Measurements from ENCODE around the gene CLEC2D. TPM values are rescaled to one million over a fixed set of nuclear protein-coding genes. Genes with fewer than 3 reads are reported as not detected.
"Not testable (repeated sequence)": the region's sequence is repeated elsewhere in the genome, so short reads cannot be mapped to it uniquely, and the experiment has no call there.

CLEC2D gene
- total RNA-seq, 4 donors from 2014 or later = 3.4 to 7.5 (median 3.8) TPM

DNA sequence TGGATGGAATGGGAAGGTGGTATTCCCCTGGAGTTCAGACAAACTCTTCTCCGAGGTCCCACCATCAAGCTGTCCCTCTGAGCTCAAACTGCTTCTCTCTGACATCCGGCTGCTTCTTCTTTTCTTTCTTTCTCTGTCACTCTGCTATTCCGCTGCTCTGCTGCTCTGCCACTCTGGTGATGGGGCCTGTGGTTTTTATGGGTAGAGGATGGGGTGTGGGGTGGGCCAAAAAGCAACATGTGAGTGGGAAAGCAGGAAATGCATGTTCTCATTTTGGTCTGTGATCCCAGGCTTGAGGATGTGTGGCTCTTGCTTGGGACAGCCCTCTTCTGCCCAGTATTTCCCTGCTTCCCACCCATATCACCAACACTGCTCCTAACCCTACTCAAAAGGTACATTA is 32.7 kb downstream of the CLEC2D start:
- WGBS = 84% methylated on average over 3 of the region's 3 CpGs
- DNase-seq (ENCODE audit: extremely low spot score) = no peak
- TF ChIP-seq POLR2AphosphoS5 (IDR thresholded peaks at IDR 0.05) (no peak), POLR2A (IDR thresholded peaks at IDR 0.05; ENCODE audit: low read depth) (no peak), EP300 (IDR thresholded peaks at IDR 0.05) (no peak)
- TF ChIP-seq, protein P1, sequence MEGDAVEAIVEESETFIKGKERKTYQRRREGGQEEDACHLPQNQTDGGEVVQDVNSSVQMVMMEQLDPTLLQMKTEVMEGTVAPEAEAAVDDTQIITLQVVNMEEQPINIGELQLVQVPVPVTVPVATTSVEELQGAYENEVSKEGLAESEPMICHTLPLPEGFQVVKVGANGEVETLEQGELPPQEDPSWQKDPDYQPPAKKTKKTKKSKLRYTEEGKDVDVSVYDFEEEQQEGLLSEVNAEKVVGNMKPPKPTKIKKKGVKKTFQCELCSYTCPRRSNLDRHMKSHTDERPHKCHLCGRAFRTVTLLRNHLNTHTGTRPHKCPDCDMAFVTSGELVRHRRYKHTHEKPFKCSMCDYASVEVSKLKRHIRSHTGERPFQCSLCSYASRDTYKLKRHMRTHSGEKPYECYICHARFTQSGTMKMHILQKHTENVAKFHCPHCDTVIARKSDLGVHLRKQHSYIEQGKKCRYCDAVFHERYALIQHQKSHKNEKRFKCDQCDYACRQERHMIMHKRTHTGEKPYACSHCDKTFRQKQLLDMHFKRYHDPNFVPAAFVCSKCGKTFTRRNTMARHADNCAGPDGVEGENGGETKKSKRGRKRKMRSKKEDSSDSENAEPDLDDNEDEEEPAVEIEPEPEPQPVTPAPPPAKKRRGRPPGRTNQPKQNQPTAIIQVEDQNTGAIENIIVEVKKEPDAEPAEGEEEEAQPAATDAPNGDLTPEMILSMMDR (IDR thresholded peaks at IDR 0.05) = no peak

DNA sequence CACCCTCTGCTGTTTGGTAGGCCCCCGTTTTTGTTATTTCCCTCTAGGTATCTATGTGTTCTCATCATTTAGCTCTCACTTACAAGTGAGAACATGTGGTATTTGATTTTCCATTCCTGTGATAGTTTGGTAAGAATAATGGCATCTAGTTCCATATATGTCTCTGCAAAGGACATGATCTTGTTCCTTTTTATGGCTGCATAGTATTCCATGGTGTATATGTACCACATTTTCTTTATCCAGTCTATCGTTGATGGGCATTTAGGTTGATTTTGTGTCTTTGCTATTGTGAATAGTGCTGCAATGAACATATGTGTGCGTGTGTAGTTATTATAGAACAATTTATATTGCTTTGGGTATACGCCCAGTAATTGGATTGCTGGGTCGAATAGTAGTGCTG is 35.0 kb downstream of the CLEC2D start:
- 88% methylated on average over 5 of the region's 5 CpGs for WGBS

More for the DNA sequence above, 32.7 kb downstream of the CLEC2D start:
- Histone ChIP-seq H3K4me1 (peaks cover 0 to 21% (median 5%) of the 10 kb centered on the region in 4 donors), H3K27me3 (no peaks in the 10 kb centered on the region), H3K27ac (replicated peaks in 1 of 4) (no peak overlapping the region), H3K36me3 (no peaks in the 10 kb centered on the region), H3K4me3 (no peak overlapping the region), H3K9me3 (peaks cover 0 to 14% (median under 1%) of the 10 kb centered on the region in 4 donors)
- intact Hi-C loops (cut with DNase I) = no loop called here

DNA sequence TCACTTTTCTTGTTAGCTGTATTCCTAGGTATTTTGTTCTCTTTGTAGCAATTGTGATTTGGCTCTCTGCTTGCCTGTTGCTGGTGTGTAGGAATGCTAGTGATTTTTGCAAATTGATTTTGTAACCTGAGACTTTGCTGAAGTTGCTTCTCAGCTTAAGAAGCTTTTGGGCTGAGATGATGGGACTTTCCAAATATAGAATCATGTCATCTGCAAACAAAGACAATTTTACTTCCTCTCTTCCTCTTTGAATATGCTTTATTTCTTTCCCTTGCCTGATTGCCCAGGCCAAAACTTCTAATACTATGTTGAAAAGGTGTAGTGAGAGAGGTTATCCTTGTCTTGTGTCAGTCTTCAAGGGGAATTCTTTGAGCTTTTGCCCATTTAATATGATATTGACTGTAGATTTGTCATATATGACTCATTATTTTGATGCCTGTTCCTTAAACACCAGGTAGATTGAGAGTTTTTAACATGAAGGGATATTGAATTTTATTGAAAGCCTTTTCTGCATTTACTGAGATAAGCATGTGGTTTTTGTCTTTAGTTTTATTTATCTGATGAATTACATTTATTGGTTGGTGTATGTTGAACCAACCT is 36.7 kb downstream of the CLEC2D start:
- Histone ChIP-seq H3K36me3 (no peaks in the 10 kb centered on the region), H3K4me3 (no peak overlapping the region), H3K4me1 (peaks cover 0 to 7% (median 0%) of the 10 kb centered on the region in 4 donors), H3K27me3 (peaks cover 0 to 3% (median 0%) of the 10 kb centered on the region in 4 donors), H3K27ac (replicated peaks in 1 of 4) (no peak overlapping the region), H3K9me3 (peaks cover 0 to 9% (median 0%) of the 10 kb centered on the region in 4 donors)
- TF ChIP-seq POLR2A (IDR thresholded peaks at IDR 0.05; ENCODE audit: low read depth) = no peak
- no peak for TF ChIP-seq POLR2AphosphoS5 (IDR thresholded peaks at IDR 0.05)
- TF ChIP-seq EP300 (IDR thresholded peaks at IDR 0.05) = no peak
- TF ChIP-seq, protein P1 (IDR thresholded peaks at IDR 0.05) = no peak
- intact Hi-C loops (cut with DNase I) = loop anchor here (5.0 kb wide), 2 partner anchors 74 to 374 kb away; no protein-coding TSS in a partner anchor
- DNase-seq (ENCODE audit: extremely low spot score) = no peak

More for the DNA sequence above, 35.0 kb downstream of the CLEC2D start:
- H3K4me1 ChIP-seq = peaks cover 0 to 15% (median 5%) of the 10 kb centered on the region in 4 donors
- H3K4me3 ChIP-seq; H3K27ac ChIP-seq (replicated peaks in 1 of 4); H3K27me3 ChIP-seq; intact Hi-C loops (cut with DNase I); DNase-seq (ENCODE audit: extremely low spot score); H3K36me3 ChIP-seq; H3K9me3 ChIP-seq: not testable (repeated sequence)

DNA sequence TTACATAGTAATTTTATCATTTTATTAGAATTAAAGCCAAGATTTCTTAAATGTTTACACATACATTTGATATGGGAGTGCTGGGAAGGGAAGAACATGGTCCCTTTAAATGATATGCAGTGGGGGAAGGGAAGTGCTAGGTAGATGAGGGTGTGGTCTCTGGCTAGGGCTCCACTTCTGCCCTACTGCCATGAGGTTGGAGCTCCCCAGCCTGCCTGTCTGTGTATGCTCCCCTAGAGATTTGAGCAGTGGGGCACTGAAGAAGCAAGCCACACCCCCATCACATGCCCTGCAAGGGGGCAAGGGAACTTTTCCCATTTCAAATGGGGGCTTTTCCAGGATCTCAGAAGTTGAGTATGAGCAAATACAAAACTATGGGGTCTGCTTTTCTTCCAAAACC is 37.8 kb downstream of the CLEC2D start:
- intact Hi-C loops (cut with DNase I) = loop anchor here (5.0 kb wide), 2 partner anchors 75 to 375 kb away; no protein-coding TSS in a partner anchor
- peaks cover 0 to 7% (median 0%) of the 10 kb centered on the region in 4 donors for H3K4me1 ChIP-seq
- no peak overlapping the region for H3K4me3 ChIP-seq
- H3K36me3 ChIP-seq = no peaks in the 10 kb centered on the region
- TF ChIP-seq EP300 (IDR thresholded peaks at IDR 0.05) (no peak), POLR2AphosphoS5 (IDR thresholded peaks at IDR 0.05) (no peak), POLR2A (IDR thresholded peaks at IDR 0.05; ENCODE audit: low read depth) (no peak)
- TF ChIP-seq, protein P1 (IDR thresholded peaks at IDR 0.05) = no peak
- H3K27ac ChIP-seq (replicated peaks in 1 of 4) = no peak overlapping the region
- no peak for DNase-seq (ENCODE audit: extremely low spot score)
- peaks cover 0 to 3% (median 0%) of the 10 kb centered on the region in 4 donors for H3K27me3 ChIP-seq
- H3K9me3 ChIP-seq = peaks cover 0 to 2% (median 0%) of the 10 kb centered on the region in 4 donors

DNA sequence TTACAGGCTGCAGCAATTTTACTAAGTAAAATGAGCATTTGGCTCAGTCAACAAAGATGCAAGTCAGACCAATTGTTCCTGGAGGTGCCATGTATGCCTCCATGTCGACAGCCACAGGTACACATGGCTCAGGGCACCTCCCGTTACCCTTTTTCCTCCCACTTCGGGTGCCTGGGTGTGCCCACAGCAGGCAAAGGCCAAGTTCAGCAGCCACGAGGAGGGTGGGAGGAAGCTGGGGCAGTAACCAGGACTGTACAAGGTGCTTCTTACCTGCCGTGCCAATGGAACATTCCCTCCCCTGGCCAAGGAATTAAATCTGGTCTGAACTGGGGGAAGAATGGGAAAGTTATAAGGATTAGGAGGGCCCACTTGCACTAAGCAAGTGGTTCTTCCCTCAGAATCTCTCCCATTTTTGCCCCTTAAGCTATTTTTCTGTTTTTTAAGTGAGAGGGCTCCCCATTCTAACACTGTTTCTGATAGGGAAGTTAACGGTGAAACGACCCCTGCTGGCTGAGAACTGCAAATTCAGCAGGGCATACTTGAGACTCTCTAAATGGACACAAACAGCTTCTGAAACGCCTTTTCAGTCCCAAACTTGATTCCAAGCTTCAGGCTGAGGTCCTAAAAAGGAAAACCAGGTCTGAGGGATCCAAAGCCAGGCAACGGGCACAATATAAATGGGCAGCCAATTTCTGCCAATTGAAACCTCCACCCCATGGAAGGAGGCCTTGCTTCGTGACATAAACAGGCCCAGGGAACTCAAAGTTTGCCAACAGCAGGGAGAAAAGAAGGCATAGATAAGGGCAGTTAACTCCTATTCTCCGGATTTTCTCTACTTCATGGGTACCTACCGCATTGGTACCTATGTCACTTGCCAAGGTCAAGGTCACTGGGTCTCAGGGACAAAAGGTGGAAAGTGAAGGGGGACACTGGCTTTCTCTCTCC is 38.6 kb downstream of the CLEC2D start:
- no peak overlapping the region for H3K27ac ChIP-seq (replicated peaks in 1 of 4)
- no peaks in the 10 kb centered on the region for H3K9me3 ChIP-seq
- DNase-seq (ENCODE audit: extremely low spot score) = no peak
- intact Hi-C loops (cut with DNase I) = loop anchor here (5.0 kb wide), 2 partner anchors 76 to 376 kb away; no protein-coding TSS in a partner anchor
- H3K4me3 ChIP-seq = no peak overlapping the region
- 54% methylated on average over 12 of the region's 12 CpGs for WGBS
- H3K27me3 ChIP-seq = peaks cover 0 to 3% (median 0%) of the 10 kb centered on the region in 4 donors
- no peaks in the 10 kb centered on the region for H3K36me3 ChIP-seq
- no peak for TF ChIP-seq POLR2A (IDR thresholded peaks at IDR 0.05; ENCODE audit: low read depth)
- TF ChIP-seq, protein P1 (IDR thresholded peaks at IDR 0.05) = peak; percentile 62 to 82 (median 71)
- peaks cover 0 to 7% (median 0%) of the 10 kb centered on the region in 4 donors for H3K4me1 ChIP-seq

All from esophagus muscularis mucosa (tissue), 4 donors.